HG03439 (cell line): ENCODE data around the gene MAGEA12.
"Not testable (repeated sequence)": the region's sequence is repeated elsewhere in the genome, so short reads cannot be mapped to it uniquely, and the experiment has no call there.

Experiments used
- ATAC-seq: cut with Tn5 transposase; IDR thresholded peaks from one replicate; pipeline ENCODE4 v1.9.1; 2021; ENCODE audit warnings: mild to moderate bottlenecking, moderate library complexity; ENCODE audit not compliant: unreplicated experiment

MAGEA12 gene

DNA sequence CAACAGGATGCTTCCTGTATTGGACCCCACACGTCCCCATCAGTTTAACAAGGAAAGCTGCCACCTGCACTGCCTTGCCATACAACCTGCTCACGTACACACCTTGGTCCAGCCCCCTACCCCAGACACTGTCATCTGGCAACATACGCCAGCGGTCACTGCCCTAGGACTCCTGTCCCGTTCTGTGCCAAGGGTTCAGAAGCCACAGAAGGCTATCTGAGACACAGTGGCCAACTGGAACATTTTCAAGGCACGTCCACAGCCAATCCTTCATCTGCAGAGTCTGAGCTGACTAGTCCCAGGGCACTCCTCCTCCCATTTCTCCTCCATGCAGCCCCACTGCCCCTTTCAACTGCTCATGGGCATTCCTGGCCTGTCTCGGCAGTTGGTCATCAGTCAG, 28.0 kb downstream of the MAGEA12 start:
- ATAC-seq, result not testable (repeated sequence)

DNA sequence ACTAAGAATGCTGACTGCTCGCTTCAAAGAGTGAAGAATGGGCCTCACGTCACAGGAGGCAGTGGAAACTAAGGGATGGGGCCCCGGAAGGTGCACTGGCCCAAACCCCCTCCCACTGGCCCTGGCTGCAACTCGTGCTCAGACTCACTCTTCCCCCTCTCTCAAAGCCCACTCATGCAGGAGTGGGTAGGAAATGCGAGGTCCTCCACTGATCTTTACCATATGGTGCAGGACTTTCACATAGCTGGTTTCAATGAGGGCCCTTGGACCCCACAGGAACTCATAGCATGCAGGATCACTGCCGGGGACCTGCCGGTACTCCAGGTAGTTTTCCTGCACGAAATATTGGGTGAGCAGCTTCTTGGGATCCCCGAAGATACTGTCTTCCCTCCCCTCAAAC, 33.0 kb downstream of the MAGEA12 start:
- not testable (repeated sequence) for ATAC-seq

DNA sequence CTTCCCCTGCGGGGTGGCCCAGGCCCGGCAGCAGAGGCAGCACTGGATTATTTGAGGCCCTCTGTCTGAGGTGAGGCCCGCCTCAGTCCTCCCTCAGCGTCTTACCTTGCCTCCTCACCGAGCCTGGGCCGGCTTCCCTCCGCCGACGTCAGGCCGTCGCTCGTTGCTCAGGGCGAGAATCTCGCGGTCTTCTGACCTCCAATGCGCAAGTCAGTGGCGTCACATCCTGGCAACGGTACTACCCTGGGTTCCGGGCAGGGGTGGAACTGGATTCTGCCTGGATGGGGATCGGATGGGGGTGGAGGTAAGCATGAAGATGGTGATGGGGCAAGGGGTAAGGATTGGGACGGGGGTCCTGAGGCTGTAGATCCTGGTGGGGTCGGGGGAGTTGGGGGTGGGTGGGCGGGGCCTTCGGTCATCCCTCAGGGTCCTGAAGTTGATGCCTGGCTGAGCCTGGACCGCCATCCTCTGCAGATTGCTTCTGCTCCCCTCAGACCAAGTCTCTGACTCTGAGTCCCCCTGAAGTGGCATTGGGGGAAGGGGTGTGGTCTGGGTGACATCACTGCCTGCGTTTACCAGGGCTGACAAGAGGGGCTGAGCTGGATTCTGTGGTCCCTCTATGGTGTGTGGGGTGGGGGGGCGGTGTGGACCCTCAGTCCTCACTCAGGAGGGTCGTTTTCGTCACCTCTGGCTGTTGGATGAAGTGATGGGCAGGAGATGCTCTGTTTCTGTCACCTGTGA, 36.2 kb downstream of the MAGEA12 start, which contains the start of gene MAGEA6:
Gene MAGEA6 (minus strand): TSS at position 141 of the 741 bp plus-strand sequence. CDS start 2,039 bp downstream, outside the sequence.
- not testable (repeated sequence) for ATAC-seq

DNA sequence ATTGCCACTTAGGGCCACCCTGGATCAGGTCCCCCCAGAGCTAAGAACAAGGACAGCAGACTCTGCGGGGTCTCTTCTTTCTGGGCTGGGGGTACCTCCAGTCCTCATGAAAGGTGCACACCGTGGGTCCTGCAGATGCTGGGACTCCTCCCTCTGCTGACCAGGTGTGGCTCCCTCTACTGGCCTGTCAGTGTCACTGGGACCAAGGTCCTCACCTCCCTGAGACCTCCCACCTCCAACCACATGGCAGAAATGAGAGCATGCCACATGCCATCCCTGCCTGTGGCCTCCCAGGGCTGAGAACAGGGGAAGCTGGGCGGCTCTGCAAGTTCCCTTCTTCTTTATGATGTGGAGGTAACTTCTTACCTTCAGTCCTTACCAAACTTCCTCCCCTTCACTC, 53.5 kb downstream of the MAGEA12 start:
- ATAC-seq, result peak; percentile 71
